ENCODE results near the gene RPS14.
A peak's percentile ranks its signal among the peaks of the same experiment; 100 is the strongest.

The RPS14 gene

DNA sequence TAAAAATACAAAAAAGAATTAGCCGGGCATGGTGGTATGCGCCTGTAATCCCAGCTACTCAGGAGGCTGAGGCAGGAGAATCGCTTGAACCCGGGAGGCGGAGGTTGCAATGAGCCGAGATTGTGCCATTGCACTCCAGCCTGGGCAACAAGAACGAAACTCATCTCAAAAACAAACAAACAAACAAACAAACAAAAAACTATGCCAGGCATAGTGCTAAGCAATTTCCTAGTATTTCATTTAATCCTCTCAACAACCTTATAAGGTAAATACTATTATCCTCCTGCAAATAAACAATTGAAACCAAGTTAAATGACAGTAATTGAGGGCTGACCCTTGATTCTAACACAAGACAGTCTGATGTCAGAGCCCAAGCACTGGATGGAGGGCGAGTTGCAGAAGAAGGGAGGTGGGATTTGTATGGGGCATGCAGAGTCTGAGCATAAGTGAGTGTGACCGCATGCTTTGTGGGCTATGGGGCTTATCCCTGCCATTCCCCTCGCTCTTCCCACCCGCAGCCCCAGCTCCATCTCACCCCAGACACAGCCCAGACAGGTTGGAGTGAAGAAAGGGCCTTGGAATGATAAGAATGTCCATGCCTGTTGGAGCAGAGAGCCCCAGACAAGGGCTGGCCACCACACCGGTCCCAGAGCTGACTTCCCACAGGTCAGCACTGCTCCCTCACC, 24.3 kb upstream of the RPS14 start:
- H3K4me3 ChIP-seq (ENCODE audit: low read depth, low read length) = no peak overlapping the region
- H3K36me3 ChIP-seq (replicated peaks) = no peaks in the 10 kb centered on the region
- H3K27me3 ChIP-seq (replicated peaks) = no peaks in the 10 kb centered on the region
- H3K27ac ChIP-seq = peak overlapping the region; percentile 85
- peak; percentile 65 for DNase-seq
- in situ Hi-C loops (cut with HindIII; ENCODE audit: low pct_ligation_motif_present, low sequenced_read_pairs) = no loop called here
- TF ChIP-seq, protein P1, sequence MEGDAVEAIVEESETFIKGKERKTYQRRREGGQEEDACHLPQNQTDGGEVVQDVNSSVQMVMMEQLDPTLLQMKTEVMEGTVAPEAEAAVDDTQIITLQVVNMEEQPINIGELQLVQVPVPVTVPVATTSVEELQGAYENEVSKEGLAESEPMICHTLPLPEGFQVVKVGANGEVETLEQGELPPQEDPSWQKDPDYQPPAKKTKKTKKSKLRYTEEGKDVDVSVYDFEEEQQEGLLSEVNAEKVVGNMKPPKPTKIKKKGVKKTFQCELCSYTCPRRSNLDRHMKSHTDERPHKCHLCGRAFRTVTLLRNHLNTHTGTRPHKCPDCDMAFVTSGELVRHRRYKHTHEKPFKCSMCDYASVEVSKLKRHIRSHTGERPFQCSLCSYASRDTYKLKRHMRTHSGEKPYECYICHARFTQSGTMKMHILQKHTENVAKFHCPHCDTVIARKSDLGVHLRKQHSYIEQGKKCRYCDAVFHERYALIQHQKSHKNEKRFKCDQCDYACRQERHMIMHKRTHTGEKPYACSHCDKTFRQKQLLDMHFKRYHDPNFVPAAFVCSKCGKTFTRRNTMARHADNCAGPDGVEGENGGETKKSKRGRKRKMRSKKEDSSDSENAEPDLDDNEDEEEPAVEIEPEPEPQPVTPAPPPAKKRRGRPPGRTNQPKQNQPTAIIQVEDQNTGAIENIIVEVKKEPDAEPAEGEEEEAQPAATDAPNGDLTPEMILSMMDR (IDR thresholded peaks at IDR 0.05; ENCODE audit: low read depth, low read length, missing control alignments) = no peak

DNA sequence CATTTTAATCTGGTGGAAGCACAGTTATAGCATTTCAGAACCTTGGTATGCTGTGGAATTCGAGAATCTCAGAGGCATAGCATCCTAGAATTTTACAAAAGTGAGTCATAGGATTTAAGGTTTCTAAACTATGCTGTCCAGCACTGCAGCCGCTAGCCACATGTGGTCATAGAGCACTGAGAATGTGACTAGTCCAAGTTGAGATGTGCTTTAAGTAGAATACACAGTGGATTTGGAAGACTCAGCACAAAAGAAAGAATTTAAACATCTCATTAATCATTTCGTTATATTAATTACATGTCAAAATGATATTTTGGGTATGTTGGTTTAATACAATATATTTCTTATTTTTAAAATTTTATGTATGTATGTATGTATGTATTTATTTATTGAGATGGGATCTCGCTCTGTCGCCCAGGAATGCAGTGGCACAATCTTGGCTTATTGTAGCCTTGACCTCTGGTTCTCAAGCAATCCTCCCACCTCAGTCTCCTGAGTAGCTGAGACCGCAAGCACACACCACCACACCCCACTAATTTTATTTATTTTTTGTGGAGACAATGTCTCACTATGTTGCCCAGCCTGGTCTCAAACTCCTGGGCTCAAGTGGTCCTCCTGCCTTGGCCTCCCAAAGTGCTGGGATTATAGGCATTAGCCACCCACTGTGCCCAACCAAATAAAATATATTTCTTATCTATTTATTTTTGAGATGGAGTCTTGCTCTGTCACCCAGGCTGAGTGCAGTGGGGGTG, 20.4 kb upstream of the RPS14 start:
- no peaks in the 10 kb centered on the region for H3K36me3 ChIP-seq (replicated peaks)
- no peak overlapping the region for H3K4me3 ChIP-seq (ENCODE audit: low read depth, low read length)
- H3K27me3 ChIP-seq (replicated peaks) = no peaks in the 10 kb centered on the region
- H3K27ac ChIP-seq = peak overlapping the region; percentile 71
- peak; percentile 97 for DNase-seq
- TF ChIP-seq, protein P1 (IDR thresholded peaks at IDR 0.05; ENCODE audit: low read depth, low read length, missing control alignments) = no peak
- in situ Hi-C loops (cut with HindIII; ENCODE audit: low pct_ligation_motif_present, low sequenced_read_pairs) = no loop called here

DNA sequence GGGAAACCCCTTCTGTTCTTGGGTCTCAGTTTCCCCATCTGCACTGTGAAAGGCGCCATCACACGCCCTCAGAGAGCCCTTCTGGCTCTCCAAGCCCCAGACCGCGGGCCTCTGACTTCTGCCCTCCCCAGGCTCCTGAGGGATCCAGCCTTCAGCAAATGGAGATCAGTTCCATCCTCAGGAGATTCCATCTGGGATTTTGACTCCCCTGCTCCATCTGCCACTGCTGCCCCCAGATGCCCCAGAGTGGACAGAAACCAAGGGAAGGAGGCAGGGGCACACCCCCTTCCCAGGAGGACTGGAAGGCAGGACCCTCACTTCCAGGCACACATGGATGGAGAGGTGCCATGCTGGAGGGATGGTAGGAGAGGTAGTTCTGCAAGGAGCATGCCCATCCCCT, 18.7 kb upstream of the RPS14 start:
- Histone ChIP-seq H3K36me3 (replicated peaks) (no peaks in the 10 kb centered on the region), H3K27ac (no peak overlapping the region), H3K27me3 (replicated peaks) (no peaks in the 10 kb centered on the region), H3K4me3 (ENCODE audit: low read depth, low read length) (no peak overlapping the region)
- no peak for DNase-seq
- in situ Hi-C loops (cut with HindIII; ENCODE audit: low pct_ligation_motif_present, low sequenced_read_pairs) = no loop called here
- TF ChIP-seq, protein P1 (IDR thresholded peaks at IDR 0.05; ENCODE audit: low read depth, low read length, missing control alignments) = no peak

DNA sequence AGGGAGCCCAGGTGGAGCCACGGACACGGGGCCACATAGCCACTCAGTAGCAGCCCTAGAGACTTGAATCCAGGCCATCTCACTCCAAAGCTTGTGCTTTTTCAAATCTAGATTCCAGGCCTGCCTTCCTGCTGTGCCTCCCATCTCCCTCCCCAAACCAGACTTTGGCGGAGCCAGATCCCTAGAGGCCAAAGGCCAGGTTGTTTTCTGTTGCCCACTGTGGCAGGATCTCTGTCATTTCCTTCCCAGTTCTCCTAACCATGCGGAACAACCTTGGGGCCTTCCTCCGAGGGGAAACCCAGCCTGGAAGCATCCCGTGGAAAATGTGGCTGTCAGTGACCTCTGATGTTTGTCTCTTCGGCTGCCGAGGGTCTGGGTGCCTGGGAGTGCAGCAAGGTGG, 16.4 kb upstream of the RPS14 start:
- TF ChIP-seq, protein P1 (IDR thresholded peaks at IDR 0.05; ENCODE audit: low read depth, low read length, missing control alignments) = no peak
- Histone ChIP-seq H3K27ac (no peak overlapping the region), H3K36me3 (replicated peaks) (no peaks in the 10 kb centered on the region), H3K4me3 (ENCODE audit: low read depth, low read length) (no peak overlapping the region), H3K27me3 (replicated peaks) (no peaks in the 10 kb centered on the region)
- in situ Hi-C loops (cut with HindIII; ENCODE audit: low pct_ligation_motif_present, low sequenced_read_pairs) = no loop called here
- DNase-seq = no peak

DNA sequence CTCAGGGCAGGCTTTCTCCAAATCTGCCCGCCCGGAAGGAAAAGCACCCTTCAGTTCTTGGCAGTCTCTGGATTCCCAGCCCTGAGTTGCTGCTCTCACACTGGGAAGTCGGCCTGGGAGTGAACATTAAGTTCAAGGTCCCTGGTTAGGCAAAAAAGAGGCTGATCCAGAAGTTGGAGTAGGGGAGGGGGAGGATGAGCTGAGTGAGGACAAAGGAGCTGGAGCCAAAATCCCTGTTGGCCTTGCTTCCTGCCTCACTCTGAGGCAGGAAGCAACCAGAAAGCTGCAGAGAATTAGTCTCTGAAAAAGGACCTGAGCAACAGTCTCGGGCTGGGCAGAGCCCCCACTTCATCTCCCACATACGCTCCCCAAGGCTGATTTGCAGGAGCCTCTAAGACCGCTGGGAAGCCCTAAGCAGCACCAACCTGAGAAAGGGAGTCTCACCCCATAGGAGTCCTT, 15.0 kb upstream of the RPS14 start:
- H3K36me3 ChIP-seq (replicated peaks) = no peaks in the 10 kb centered on the region
- no peak overlapping the region for H3K4me3 ChIP-seq (ENCODE audit: low read depth, low read length)
- TF ChIP-seq, protein P1 (IDR thresholded peaks at IDR 0.05; ENCODE audit: low read depth, low read length, missing control alignments) = no peak
- DNase-seq = no peak
- no peak overlapping the region for H3K27ac ChIP-seq
- H3K27me3 ChIP-seq (replicated peaks) = no peaks in the 10 kb centered on the region
- in situ Hi-C loops (cut with HindIII; ENCODE audit: low pct_ligation_motif_present, low sequenced_read_pairs) = no loop called here
